Activated B cell treated with CpG ODN at 0.5 μM for 24 hours (primary cell): ENCODE results near the gene ADARB2. TPM values are rescaled to one million over a fixed set of nuclear protein-coding genes. Genes with fewer than 3 reads are reported as not detected.

Source experiments
- ATAC-seq: fragments of 200-7000 bp; cut with Tn5 transposase; one replicate; pipeline ENCODE4 v1.10.0; 2021; ENCODE audit warnings: low read depth, mild to moderate bottlenecking, moderate library complexity
- CTCF ChIA-PET: fragments of 350-600 bp; sonication (Branson Sonifier 250); formaldehyde crosslinking; loops from one replicate; lab custom pipeline; 2021; ENCODE audit warnings: antibody characterized with exemption; lab: Charles Lee
- POLR2A ChIA-PET: fragments of 350-600 bp; sonication (Branson Sonifier 250); formaldehyde crosslinking; loops from one replicate; lab custom pipeline; 2021; ENCODE audit warnings: antibody characterized with exemption; lab: Charles Lee
- DNase-seq: peaks from one replicate; pipeline ENCODE4 v3.0.0; 2022
- H3K27ac Mint-ChIP-seq: one replicate; pipeline ENCODE4 v1.8.0; 2020; ENCODE audit warnings: mixed read lengths
- H3K27me3 Mint-ChIP-seq: one replicate; pipeline ENCODE4 v1.8.0; 2021; ENCODE audit warnings: mixed read lengths
- H3K36me3 Mint-ChIP-seq: one replicate; pipeline ENCODE4 v1.8.0; 2021; ENCODE audit warnings: low read depth, mixed read lengths
- H3K4me1 Mint-ChIP-seq: one replicate; pipeline ENCODE4 v1.8.0; 2021; ENCODE audit warnings: mixed read lengths
- H3K4me3 Mint-ChIP-seq: one replicate; pipeline ENCODE4 v1.8.0; 2020; ENCODE audit warnings: mild to moderate bottlenecking, mixed read lengths
- H3K9me3 Mint-ChIP-seq: one replicate; pipeline ENCODE4 v1.8.0; 2020; ENCODE audit warnings: mixed read lengths
- CTCF ChIP-seq: fragments of 200-600 bp; IDR thresholded peaks from one replicate; pipeline ENCODE4 v1.8.0; 2022; ENCODE audit warnings: antibody characterized with exemption, mild to moderate bottlenecking
- intact Hi-C: fragments of 100-400 bp; cut with micrococcal nuclease; formaldehyde crosslinking; loops from one replicate; pipeline ENCODE4 v1.15.1; 2024
- total RNA-seq: library from RNA; stranded (reverse); gene quantifications from 2 replicates; pipeline ENCODE4 v1.2.3, GENCODE V29; 2022

The ADARB2 gene
- total RNA-seq, 1 donor from 2014 or later = 0.11 TPM

DNA sequence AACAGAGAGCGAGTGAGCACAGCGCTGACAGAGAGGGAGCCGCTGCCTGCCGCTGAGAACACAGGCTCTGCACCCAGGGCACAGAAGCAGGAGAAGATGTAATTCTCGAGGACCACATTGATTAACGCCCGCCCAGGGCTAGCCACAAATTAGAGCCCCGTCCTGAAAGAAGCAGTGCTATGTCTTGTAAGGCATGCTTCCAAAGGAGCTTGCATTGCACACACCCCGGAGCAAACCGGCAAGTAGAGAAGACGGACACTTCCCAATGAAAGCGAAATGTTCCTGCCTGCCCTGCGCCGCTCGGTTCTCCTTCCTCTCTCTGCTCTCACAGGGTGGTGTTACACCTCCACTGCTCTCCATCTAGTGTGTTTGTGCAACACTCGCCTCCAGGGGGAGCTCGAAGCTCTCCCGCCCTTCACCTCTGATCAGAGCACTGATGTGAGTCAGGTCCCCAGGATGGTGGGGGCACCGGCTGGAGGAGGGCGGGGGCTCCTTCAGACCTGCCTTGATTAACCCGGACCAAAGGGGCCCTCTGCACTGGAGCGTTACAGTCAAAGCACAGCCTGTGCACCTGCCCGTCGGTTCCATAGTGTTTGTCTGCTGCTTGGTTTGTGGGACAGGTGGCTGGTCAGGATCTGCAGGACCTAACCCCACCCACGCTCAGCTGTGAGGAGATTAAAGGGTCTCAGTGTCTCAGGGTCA is 316.5 kb downstream of the ADARB2 start:
- Mint-ChIP-seq H3K36me3 (no peaks in the 10 kb centered on the region), H3K4me3 (peak overlapping the region; percentile 65), H3K4me1 (peaks cover 60% of the 10 kb centered on the region), H3K27ac (peak overlapping the region; percentile 47), H3K27me3 (no peaks in the 10 kb centered on the region), H3K9me3 (no peaks in the 10 kb centered on the region)
- peak; percentile 85 for ATAC-seq
- TF ChIP-seq CTCF = peak; percentile 98
- DNase-seq = peak; percentile 71
- intact Hi-C loops = loop anchor here (1.0 to 10.0 kb wide), 8 partner anchors 68 to 1622 kb away; partner anchors contain the start of gene ADARB2
- ChIA-PET POLR2A (interaction anchor here (0.7 kb wide), 2 partner anchors 250 to 312 kb away, joined by 3 to 5 read pairs; no protein-coding TSS in a partner anchor), CTCF (interaction anchor here (0.5 to 1.4 kb wide), 10 partner anchors 18 to 1622 kb away, joined by 3 to 5 read pairs (median 3); no protein-coding TSS in a partner anchor)

GRCh38 chr10:1419796-1420610 is 317.3 kb downstream of the ADARB2 start:
- POLR2A ChIA-PET = interaction anchor here (0.7 kb wide), 2 partner anchors 250 to 313 kb away, joined by 3 to 5 read pairs; no protein-coding TSS in a partner anchor
- intact Hi-C loops = loop anchor here (2.0 to 10.0 kb wide), 5 partner anchors 223 to 1559 kb away; partner anchors contain the start of gene ADARB2
- Mint-ChIP-seq H3K36me3 (no peaks in the 10 kb centered on the region), H3K9me3 (no peaks in the 10 kb centered on the region), H3K27me3 (peaks cover 2% of the 10 kb centered on the region), H3K4me1 (peaks cover 52% of the 10 kb centered on the region), H3K4me3 (peak overlapping the region; percentile 65), H3K27ac (no peak overlapping the region)
- ATAC-seq = no peak
- no peak for TF ChIP-seq CTCF
- DNase-seq = no peak
- CTCF ChIA-PET = interaction anchor here (0.5 to 1.4 kb wide), 10 partner anchors 17 to 1623 kb away, joined by 3 to 5 read pairs (median 3); no protein-coding TSS in a partner anchor

DNA sequence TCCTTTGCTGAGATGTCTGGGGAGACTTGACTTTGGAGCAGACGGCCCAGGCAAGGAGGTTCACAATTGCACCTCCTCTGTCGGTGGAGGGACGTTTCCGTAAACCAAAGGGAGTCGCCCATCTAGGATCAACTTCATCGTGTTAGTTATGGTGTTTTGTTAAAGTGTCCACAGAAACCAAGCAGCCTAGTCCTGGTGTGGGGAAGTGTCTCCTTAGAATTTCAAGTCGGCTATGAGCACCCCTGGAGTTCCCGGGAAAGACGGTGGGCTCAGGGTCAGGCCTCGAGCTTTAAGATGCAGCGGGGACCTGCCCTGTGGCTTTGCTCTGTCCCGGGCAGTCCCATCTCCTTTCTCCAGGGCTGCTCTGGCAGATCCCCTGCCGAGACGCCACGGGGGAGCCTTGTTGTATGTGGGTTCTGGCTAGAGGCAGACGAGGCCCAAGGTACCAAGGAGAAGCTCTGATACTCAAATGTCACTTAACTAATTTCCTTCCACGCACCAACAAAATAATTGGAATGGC is 319.2 kb downstream of the ADARB2 start:
- H3K4me1 Mint-ChIP-seq = peaks cover 39% of the 10 kb centered on the region
- no peak for DNase-seq
- intact Hi-C loops = no loop called here
- no peak for TF ChIP-seq CTCF
- H3K36me3 Mint-ChIP-seq = no peaks in the 10 kb centered on the region
- no peak for ATAC-seq
- H3K27me3 Mint-ChIP-seq = peaks cover 5% of the 10 kb centered on the region
- H3K4me3 Mint-ChIP-seq = no peak overlapping the region
- H3K27ac Mint-ChIP-seq = no peak overlapping the region
- ChIA-PET POLR2A (no interaction called here), CTCF (no interaction called here)
- no peaks in the 10 kb centered on the region for H3K9me3 Mint-ChIP-seq

DNA sequence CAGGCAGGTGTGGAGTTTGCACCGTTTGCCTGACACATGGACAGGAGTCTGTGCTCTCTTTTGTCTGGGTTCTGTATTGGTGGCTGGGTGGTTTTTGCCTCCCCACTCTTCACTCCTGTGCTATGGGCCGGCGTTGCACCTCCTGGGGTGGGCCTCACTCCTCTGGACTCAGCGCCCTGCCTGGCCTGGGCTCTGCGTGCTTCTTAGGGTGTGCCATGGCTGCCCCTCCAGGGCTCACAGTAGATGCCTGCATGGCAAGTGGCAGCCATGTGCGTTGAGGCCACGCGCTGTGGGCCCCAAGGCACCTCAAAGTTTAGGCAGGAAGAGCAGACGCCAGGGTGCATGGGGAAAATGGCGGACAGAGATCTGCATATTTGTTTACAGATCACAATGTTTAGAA is 319.8 kb downstream of the ADARB2 start:
- TF ChIP-seq CTCF = no peak
- Mint-ChIP-seq H3K36me3 (no peaks in the 10 kb centered on the region), H3K27me3 (peaks cover 11% of the 10 kb centered on the region), H3K4me1 (peaks cover 40% of the 10 kb centered on the region), H3K27ac (no peak overlapping the region), H3K9me3 (no peaks in the 10 kb centered on the region), H3K4me3 (no peak overlapping the region)
- ATAC-seq (no peak), DNase-seq (no peak)
- CTCF ChIA-PET = no interaction called here
- POLR2A ChIA-PET = no interaction called here
- intact Hi-C loops = no loop called here
